HG03103 (cell line): ENCODE measurements around the gene MPPED1.

ENCODE experiments used
- ATAC-seq: cut with Tn5 transposase; IDR thresholded peaks from one replicate; pipeline ENCODE4 v1.9.1; 2021; ENCODE audit warnings: low read depth; ENCODE audit not compliant: unreplicated experiment

The MPPED1 gene

GRCh38 chr22:43428005-43428485 is 16.2 kb downstream of the MPPED1 start:
- no peak for ATAC-seq

GRCh38 chr22:43428521-43428920 is 16.7 kb downstream of the MPPED1 start:
- no peak for ATAC-seq

- ATAC-seq = no peak
Measured at GRCh38 chr22:43429426-43429825, 17.6 kb downstream of the MPPED1 start.

GRCh38 chr22:43431808-43432554 is 20.2 kb downstream of the MPPED1 start:
- no peak for ATAC-seq

GRCh38 chr22:43432883-43433415 is 21.1 kb downstream of the MPPED1 start:
- no peak for ATAC-seq

GRCh38 chr22:43433451-43434274 is 21.8 kb downstream of the MPPED1 start:
- ATAC-seq = no peak

GRCh38 chr22:43434275-43434927 is 22.6 kb downstream of the MPPED1 start:
- ATAC-seq = no peak

- no peak for ATAC-seq
Measured at GRCh38 chr22:43434928-43435311, 23.1 kb downstream of the MPPED1 start.

- no peak for ATAC-seq
Measured at GRCh38 chr22:43435851-43436811, 24.3 kb downstream of the MPPED1 start.

GRCh38 chr22:43436868-43437267 is 25.1 kb downstream of the MPPED1 start:
- no peak for ATAC-seq

GRCh38 chr22:43437871-43438475 is 26.2 kb downstream of the MPPED1 start:
- no peak for ATAC-seq

GRCh38 chr22:43438666-43439347 is 27.0 kb downstream of the MPPED1 start:
- no peak for ATAC-seq

- ATAC-seq = no peak
Measured at GRCh38 chr22:43439368-43440103, 27.7 kb downstream of the MPPED1 start.

- ATAC-seq = no peak
Measured at GRCh38 chr22:43440104-43440387, 28.2 kb downstream of the MPPED1 start.

GRCh38 chr22:43440556-43440955 is 28.7 kb downstream of the MPPED1 start:
- no peak for ATAC-seq

GRCh38 chr22:43441216-43441615 is 29.4 kb downstream of the MPPED1 start:
- no peak for ATAC-seq

GRCh38 chr22:43441751-43442150 is 29.9 kb downstream of the MPPED1 start:
- ATAC-seq = no peak

GRCh38 chr22:43442386-43443151 is 30.8 kb downstream of the MPPED1 start:
- no peak for ATAC-seq
